Cardiac muscle cell (in vitro differentiated cells and primary cell): ENCODE results near the gene TRAF6. TPM values are rescaled to one million over a fixed set of nuclear protein-coding genes. Genes with fewer than 3 reads are reported as not detected.
"Not testable (repeated sequence)": the region's sequence is repeated elsewhere in the genome, so short reads cannot be mapped to it uniquely, and the experiment has no call there.

Experiments
- DNase-seq, 2 donors: peaks; one replicate each; pipeline versions ENCODE4 v3.0.0 to v3.0.0-alpha.2; 2010 to 2017; ENCODE audit warnings: low read depth in 1 of 2, low spot score in 1 of 2
- H3K27ac ChIP-seq: fragments of 200-600 bp; sonication (generic); 2 replicates; pipeline ENCODE4 v1.5.1; 2016
- H3K27me3 ChIP-seq: fragments of 200-600 bp; sonication (generic); 2 replicates; pipeline ENCODE4 v1.6.0; 2016; ENCODE audit warnings: control low read depth
- H3K36me3 ChIP-seq: fragments of 200-600 bp; sonication (generic); 2 replicates; pipeline ENCODE4 v1.5.1; 2016; ENCODE audit warnings: control low read depth
- H3K4me1 ChIP-seq: fragments of 200-600 bp; sonication (generic); 2 replicates; pipeline ENCODE4 v1.8.1; 2017; ENCODE audit warnings: low read depth, mild to moderate bottlenecking, mixed run types
- H3K4me3 ChIP-seq: fragments of 200-600 bp; sonication (generic); 2 replicates; pipeline ENCODE4 v1.5.1; 2016; ENCODE audit warnings: mild to moderate bottlenecking
- H3K9me3 ChIP-seq: fragments of 200-600 bp; sonication (generic); 2 replicates; pipeline ENCODE4 v1.5.1; 2017; ENCODE audit warnings: low read depth, mild to moderate bottlenecking, control low read depth
- polyA plus RNA-seq: library from polyadenylated mRNA; unstranded; fragments of >200 nt; fragmentation: Nextera tagmentation; extraction: Ambion mirVana; gene quantifications from 2 replicates; pipeline ENCODE4 v1.2.1, GENCODE V29; 2016
- total RNA-seq: library from RNA; depleted of rRNA; stranded (reverse); fragments of >200 nt; gene quantifications from 2 replicates; pipeline ENCODE4 v1.2.3, GENCODE V29; 2016
- TF ChIP-seq, protein P1 (sequence below): IDR thresholded peaks from 2 replicates; pipeline ENCODE4 v1.5.1; 2012; ENCODE audit warnings: low read depth, mild to moderate bottlenecking, low read length

Gene TRAF6, protein sequence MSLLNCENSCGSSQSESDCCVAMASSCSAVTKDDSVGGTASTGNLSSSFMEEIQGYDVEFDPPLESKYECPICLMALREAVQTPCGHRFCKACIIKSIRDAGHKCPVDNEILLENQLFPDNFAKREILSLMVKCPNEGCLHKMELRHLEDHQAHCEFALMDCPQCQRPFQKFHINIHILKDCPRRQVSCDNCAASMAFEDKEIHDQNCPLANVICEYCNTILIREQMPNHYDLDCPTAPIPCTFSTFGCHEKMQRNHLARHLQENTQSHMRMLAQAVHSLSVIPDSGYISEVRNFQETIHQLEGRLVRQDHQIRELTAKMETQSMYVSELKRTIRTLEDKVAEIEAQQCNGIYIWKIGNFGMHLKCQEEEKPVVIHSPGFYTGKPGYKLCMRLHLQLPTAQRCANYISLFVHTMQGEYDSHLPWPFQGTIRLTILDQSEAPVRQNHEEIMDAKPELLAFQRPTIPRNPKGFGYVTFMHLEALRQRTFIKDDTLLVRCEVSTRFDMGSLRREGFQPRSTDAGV
- total RNA-seq = 7.5 and 11.6 TPM in 2 replicates
- polyA plus RNA-seq = 6.6 and 13.2 TPM in 2 replicates

DNA sequence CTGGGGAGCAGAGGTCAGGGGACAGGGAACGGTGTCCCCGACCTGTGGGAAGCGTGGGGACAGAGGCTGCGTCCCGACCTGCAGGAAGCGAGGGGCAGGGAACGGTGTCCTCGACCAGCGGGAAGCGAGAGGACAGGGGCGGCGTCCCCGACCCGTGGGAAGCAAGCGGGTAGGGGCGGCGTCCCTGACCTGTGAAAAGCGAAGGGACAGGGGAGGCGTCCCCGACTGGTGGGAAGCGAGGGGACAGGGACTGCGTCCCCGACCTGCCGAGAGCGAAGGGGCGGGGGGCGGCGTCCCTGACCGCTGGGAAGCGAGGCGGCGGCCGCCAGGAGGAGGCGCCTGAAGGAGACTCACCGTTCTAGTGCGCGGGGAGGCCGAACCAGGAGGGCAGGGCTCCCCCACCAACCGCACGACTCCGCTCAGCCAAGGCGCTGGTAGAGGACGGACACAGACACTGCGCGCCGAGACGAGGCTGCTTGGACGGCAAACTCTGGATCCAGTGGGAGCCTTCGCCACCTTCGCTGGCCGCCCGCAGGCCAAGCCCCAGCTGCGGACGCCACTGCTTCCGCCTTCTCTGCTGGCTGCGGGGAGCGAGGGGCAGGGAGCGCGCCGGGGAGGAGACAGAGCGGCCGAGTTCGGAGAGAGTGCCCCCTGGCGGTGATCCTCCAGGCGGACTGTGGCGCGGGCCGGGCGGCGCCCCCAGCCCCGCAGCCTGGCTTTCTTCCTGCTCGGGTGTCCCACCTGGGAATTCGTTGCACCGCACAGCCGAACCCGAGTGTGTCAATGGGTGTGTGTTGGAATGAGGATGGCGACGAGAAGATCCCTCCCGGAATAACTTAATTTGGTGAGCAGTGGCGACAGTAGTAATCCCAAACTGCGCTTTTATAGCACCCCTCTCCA lies at the start of gene TRAF6:
TRAF6 (minus strand) TSS at position 579 of the 900 bp plus-strand sequence. CDS start 8,757 bp downstream, outside the sequence.
- peaks cover 5% of the 10 kb centered on the region for H3K4me1 ChIP-seq
- peaks cover 2% of the 10 kb centered on the region for H3K27me3 ChIP-seq
- no peaks in the 10 kb centered on the region for H3K9me3 ChIP-seq
- peak within 1 kb of the TSS; percentile 99 for H3K27ac ChIP-seq
- DNase-seq = peak; percentile 89 to 94
- H3K4me3 ChIP-seq = peak within 1 kb of the TSS; percentile 78
- TF ChIP-seq, protein P1, sequence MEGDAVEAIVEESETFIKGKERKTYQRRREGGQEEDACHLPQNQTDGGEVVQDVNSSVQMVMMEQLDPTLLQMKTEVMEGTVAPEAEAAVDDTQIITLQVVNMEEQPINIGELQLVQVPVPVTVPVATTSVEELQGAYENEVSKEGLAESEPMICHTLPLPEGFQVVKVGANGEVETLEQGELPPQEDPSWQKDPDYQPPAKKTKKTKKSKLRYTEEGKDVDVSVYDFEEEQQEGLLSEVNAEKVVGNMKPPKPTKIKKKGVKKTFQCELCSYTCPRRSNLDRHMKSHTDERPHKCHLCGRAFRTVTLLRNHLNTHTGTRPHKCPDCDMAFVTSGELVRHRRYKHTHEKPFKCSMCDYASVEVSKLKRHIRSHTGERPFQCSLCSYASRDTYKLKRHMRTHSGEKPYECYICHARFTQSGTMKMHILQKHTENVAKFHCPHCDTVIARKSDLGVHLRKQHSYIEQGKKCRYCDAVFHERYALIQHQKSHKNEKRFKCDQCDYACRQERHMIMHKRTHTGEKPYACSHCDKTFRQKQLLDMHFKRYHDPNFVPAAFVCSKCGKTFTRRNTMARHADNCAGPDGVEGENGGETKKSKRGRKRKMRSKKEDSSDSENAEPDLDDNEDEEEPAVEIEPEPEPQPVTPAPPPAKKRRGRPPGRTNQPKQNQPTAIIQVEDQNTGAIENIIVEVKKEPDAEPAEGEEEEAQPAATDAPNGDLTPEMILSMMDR = peak; percentile 79
- no peaks in the 10 kb centered on the region for H3K36me3 ChIP-seq

DNA sequence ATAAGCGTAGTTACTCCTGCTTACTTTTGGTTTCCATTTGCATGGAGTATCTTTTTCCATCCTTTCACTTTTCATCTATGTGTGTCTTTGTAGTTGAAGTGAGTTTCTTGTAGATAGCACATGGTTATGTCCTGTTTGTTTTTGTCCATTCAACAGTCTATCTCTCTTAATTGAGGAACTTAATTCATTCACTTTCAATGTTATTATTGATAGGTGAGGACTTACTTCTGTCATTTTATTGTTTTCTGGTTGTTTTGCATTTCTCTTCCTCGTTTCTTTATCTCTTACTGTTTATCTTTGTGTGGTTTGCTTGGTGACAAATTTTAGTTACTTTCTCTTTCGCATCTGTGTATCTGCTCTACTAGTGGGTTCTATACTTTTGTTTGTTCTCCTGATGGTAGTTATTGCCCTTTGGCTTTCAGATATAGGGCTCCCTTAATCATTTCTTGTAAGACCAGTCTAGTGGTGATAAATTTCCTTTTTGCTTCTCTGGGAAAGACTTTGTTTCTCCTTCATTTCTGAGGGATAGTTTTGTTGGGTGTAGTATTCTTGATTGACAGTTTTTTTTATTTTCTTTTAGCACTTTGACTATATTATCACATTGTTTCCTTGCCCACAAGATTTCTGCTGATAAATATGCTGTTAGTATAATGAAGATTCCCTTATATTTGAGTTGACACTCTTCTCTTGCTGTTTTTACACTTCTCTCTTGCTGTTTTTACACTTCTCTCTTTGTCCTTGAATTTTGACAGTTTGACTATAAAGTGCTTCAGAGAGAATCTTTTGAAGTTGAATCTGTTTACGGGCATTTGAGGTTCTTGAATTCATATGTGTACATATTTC lies 48.7 kb upstream of the TRAF6 start:
- TF ChIP-seq, protein P1 = no peak
- Histone ChIP-seq H3K9me3 (no peaks in the 10 kb centered on the region), H3K4me3 (no peak overlapping the region), H3K36me3 (no peaks in the 10 kb centered on the region), H3K4me1 (no peaks in the 10 kb centered on the region), H3K27me3 (no peaks in the 10 kb centered on the region), H3K27ac (no peak overlapping the region)
- no peak for DNase-seq

DNA sequence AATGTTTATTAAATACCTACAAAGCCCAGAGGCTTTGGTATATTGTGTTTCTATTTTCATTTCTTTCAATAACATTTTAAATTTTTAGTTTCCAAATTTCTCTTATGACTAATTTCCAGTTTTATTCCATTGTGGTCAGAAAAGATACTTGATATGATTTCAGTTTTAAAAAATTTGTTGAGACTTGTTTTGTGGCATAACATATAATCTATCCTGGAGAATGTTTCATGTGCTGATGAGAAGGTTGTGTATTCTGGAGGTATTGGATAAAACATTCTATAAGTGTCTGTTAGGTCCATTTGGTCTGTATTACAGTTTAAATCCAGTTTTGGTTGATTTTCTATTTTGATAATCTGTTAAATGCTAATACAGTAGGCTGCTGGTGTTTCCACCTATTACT lies 47.9 kb upstream of the TRAF6 start:
- Histone ChIP-seq H3K9me3 (no peaks in the 10 kb centered on the region), H3K36me3 (no peaks in the 10 kb centered on the region), H3K4me1 (no peaks in the 10 kb centered on the region), H3K4me3 (no peak overlapping the region), H3K27me3 (no peaks in the 10 kb centered on the region), H3K27ac (no peak overlapping the region)
- TF ChIP-seq, protein P1 = no peak
- DNase-seq = no peak

DNA sequence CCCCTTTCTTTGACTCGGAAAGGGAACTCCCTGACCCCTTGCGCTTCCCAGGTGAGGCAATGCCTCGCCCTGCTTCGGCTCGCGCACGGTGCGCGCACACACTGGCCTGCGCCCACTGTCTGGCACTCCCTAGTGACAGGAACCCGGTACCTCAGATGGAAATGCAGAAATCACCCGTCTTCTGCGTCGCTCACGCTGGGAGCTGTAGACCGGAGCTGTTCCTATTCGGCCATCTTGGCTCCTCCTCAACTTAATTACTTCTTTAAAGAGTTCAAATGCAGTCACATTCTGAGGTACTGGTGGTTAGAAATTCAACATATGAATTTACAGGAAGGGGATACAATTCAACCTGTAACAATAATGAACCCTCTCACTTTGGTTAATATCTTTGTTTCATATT lies 47.3 kb upstream of the TRAF6 start:
- H3K4me3 ChIP-seq, H3K27me3 ChIP-seq, H3K27ac ChIP-seq, H3K4me1 ChIP-seq, H3K36me3 ChIP-seq, DNase-seq, H3K9me3 ChIP-seq: not testable (repeated sequence)

DNA sequence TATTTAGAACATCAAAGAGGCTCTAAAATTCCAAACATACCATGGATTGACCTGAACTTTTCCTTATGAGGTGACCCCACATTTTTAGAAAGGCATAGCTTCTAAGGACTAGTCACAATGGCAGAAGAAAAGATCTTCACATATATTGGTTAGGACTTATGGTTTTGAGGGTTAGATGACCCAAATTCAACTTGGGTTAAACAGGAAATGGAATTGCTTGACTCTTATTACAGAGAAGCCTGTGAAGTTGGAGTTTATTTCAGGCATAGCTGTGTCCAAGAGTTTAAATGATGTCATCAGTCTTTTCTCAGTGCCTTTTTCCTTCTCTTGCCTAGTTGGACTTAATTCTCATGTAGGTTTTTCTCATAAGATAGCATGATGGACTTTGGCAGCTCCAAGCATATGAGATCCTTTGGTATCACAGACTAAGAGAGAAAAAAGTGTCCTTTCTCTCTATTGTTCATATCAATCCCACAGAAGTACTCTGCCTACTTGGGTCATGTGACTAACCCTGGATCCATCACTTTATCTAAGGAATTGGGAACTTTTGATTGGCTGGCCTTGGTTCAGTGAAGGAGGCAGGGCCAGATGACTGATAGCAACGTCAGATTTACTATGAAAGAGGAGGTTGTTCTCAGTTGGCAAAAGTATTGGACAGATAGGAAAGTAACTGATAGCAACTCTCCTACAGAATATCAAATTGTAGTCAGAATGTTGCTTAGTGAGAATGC lies 40.5 kb upstream of the TRAF6 start:
- H3K36me3 ChIP-seq = no peaks in the 10 kb centered on the region
- DNase-seq = no peak
- no peak overlapping the region for H3K27ac ChIP-seq
- TF ChIP-seq, protein P1 = no peak
- H3K9me3 ChIP-seq = no peaks in the 10 kb centered on the region
- no peak overlapping the region for H3K4me3 ChIP-seq
- H3K27me3 ChIP-seq = no peaks in the 10 kb centered on the region
- H3K4me1 ChIP-seq = no peaks in the 10 kb centered on the region
